Measurements from ENCODE around the gene PIGB.
A peak's percentile ranks its signal among the peaks of the same experiment; 100 is the strongest.
"Not testable (repeated sequence)": the region's sequence is repeated elsewhere in the genome, so short reads cannot be mapped to it uniquely, and the experiment has no call there.

Gene PIGB

DNA sequence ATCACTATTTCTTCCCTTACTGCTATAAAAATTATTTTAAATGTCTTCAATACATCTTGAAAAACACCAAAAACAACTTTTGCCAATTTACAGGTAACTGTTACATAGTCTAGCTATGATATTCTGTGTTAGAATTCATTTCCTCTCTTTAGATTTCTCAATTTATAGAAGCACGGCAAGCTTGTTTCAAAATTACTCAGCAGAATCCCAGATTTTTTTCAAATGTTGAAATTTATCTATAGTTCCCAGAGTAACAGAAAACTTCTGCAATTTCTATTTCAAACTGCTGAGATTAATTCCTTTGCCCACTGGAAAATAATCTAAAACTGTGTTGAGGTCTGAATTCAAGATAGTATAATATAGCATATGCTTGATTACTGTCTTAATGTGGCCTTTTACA lies 48.0 kb downstream of the PIGB start:
- Mint-ChIP-seq H3K27ac (no peak overlapping the region), H3K4me1 (ENCODE audit: low read depth in 2 of 2) (no peaks in the 10 kb centered on the region), H3K27me3 (no peaks in the 10 kb centered on the region), H3K36me3 (ENCODE audit: insufficient read depth) (peaks cover 48% of the 10 kb centered on the region), H3K4me3 (no peak overlapping the region), H3K9me3 (no peaks in the 10 kb centered on the region)
- no peak for DNase-seq
- ATAC-seq (replicated peaks) = no peak

- H3K4me3 Mint-ChIP-seq = no peak overlapping the region
- no peaks in the 10 kb centered on the region for H3K9me3 Mint-ChIP-seq
- H3K4me1 Mint-ChIP-seq (ENCODE audit: low read depth in 2 of 2) = no peaks in the 10 kb centered on the region
- ATAC-seq (replicated peaks) = no peak
- DNase-seq = no peak
- no peaks in the 10 kb centered on the region for H3K27me3 Mint-ChIP-seq
- peak overlapping the region in 1 of 2 donors; percentile 65 for H3K27ac Mint-ChIP-seq
- H3K36me3 Mint-ChIP-seq (ENCODE audit: insufficient read depth) = peaks cover 78% of the 10 kb centered on the region
Measured at GRCh38 chr15:55372701-55373440, 53.8 kb downstream of the PIGB start.

DNA sequence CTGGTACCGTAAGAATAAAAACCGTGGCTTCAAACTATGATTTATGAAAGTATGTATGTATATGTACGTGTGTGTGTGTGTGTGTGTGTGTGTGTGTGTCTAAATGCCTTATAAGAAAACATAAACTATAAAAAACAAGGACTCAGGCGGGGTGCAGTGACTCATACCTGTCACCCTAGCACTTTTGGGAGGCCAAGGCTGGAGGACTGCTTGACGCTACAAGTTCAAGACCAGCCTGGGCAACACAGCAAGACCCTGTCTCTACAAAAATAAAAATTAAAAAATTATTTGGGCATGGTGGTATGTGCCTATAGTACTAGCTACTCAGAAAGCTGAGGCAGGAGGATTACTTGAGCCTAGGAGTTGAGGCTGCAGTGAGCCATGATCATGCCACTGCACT lies 60.1 kb downstream of the PIGB start:
- Mint-ChIP-seq H3K4me3 (no peak overlapping the region), H3K36me3 (ENCODE audit: insufficient read depth) (peaks cover 59% of the 10 kb centered on the region), H3K27me3 (no peaks in the 10 kb centered on the region), H3K27ac (no peak overlapping the region), H3K4me1 (ENCODE audit: low read depth in 2 of 2) (peaks cover 0 to 11% of the 10 kb centered on the region in 2 donors), H3K9me3 (no peaks in the 10 kb centered on the region)
- no peak for DNase-seq
- ATAC-seq (replicated peaks) = no peak

DNA sequence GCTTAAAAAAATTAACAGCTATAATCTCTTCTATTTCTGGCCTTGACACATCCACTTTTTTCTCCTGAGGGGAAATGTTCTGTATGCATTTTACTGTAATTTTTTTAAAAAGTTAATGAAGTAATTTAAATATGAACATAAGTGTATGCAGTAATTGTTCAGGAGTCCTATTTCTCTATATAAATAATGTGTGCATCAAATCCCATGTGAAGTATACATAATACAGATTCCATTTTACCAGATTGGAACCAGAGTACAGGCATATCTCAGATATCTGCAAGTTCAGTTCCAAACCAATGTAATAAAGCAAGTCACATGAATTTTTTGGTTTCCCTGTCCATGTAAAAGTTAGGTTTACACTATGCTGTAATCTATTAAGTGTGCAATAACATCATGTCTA lies 62.6 kb downstream of the PIGB start:
- no peak for ATAC-seq (replicated peaks)

DNA sequence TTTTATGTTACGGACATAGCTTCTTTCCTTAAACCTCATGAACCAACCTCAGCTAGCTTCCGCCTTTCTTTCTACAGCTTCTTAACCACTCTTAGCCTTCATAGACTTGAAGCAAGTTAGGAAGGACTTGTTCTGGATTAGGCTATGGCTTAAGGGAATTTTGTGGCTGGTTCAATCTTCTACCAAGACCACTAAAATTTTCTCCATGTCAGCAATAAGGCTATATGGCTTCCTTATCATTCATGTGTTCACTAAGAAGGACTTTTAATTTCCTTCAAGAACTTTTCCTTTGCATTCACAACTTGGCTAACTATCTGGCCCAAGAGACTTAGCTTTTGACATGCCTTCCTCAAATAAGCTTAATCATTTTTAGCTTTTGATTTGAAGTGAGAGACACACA lies 64.7 kb downstream of the PIGB start:
- no peak overlapping the region for H3K27ac Mint-ChIP-seq
- no peaks in the 10 kb centered on the region for H3K9me3 Mint-ChIP-seq
- H3K36me3 Mint-ChIP-seq (ENCODE audit: insufficient read depth) = peaks cover 51% of the 10 kb centered on the region
- H3K4me1 Mint-ChIP-seq (ENCODE audit: low read depth in 2 of 2) = peaks cover 0 to 12% of the 10 kb centered on the region in 2 donors
- DNase-seq (no peak), ATAC-seq (replicated peaks) (no peak)
- H3K27me3 Mint-ChIP-seq = no peaks in the 10 kb centered on the region
- H3K4me3 Mint-ChIP-seq = no peak overlapping the region

More for the DNA sequence above, 62.6 kb downstream of the PIGB start:
- no peaks in the 10 kb centered on the region for H3K9me3 Mint-ChIP-seq
- H3K4me1 Mint-ChIP-seq (ENCODE audit: low read depth in 2 of 2) = peaks cover 0 to 12% of the 10 kb centered on the region in 2 donors
- H3K4me3 Mint-ChIP-seq = no peak overlapping the region
- H3K27me3 Mint-ChIP-seq = no peaks in the 10 kb centered on the region
- no peak for DNase-seq
- no peak overlapping the region for H3K27ac Mint-ChIP-seq
- peaks cover 56% of the 10 kb centered on the region for H3K36me3 Mint-ChIP-seq (ENCODE audit: insufficient read depth)

DNA sequence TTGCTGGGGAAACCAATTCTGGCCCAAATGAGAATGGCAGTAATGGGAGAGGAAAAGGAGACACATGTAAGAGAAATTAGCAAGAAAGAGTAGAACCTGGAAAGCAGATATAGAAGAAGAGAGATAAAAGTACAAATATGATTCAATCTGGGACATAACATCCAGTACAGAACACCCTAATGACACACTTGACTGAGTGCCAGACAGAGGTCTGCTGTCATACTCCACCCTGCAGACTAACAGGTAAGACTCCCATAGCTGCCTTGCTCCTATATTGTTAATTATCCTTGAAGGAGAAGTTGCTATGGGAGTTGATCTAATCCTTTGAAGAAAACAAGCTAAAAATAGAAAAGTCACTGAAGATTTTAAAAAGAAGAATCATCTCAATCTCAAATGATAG lies 68.0 kb downstream of the PIGB start:
- Mint-ChIP-seq H3K27ac (no peak overlapping the region), H3K36me3 (ENCODE audit: insufficient read depth) (peaks cover 44% of the 10 kb centered on the region), H3K4me1 (ENCODE audit: low read depth in 2 of 2) (peaks cover 0 to 23% of the 10 kb centered on the region in 2 donors)

GRCh38 chr15:55389264-55389607 lies 70.2 kb downstream of the PIGB start:
- H3K4me3 Mint-ChIP-seq = no peak overlapping the region
- DNase-seq (no peak), ATAC-seq (replicated peaks) (no peak)
- H3K27ac Mint-ChIP-seq = no peak overlapping the region
- no peaks in the 10 kb centered on the region for H3K9me3 Mint-ChIP-seq
- no peaks in the 10 kb centered on the region for H3K27me3 Mint-ChIP-seq
- peaks cover 4 to 23% of the 10 kb centered on the region in 2 donors for H3K4me1 Mint-ChIP-seq (ENCODE audit: low read depth in 2 of 2)
- H3K36me3 Mint-ChIP-seq (ENCODE audit: insufficient read depth) = peaks cover 46% of the 10 kb centered on the region

More for the DNA sequence above, 68.0 kb downstream of the PIGB start:
- no peak for ATAC-seq (replicated peaks)
- H3K27me3 Mint-ChIP-seq = no peaks in the 10 kb centered on the region
- H3K4me3 Mint-ChIP-seq = no peak overlapping the region
- no peaks in the 10 kb centered on the region for H3K9me3 Mint-ChIP-seq
- DNase-seq = no peak

GRCh38 chr15:55394694-55395093 lies 75.7 kb downstream of the PIGB start:
- no peak for ATAC-seq (replicated peaks)
- peak overlapping the region in 1 of 2 donors; percentile 60 for H3K27ac Mint-ChIP-seq
- H3K36me3 Mint-ChIP-seq (ENCODE audit: insufficient read depth) = peaks cover 20% of the 10 kb centered on the region
- H3K4me3 Mint-ChIP-seq = no peak overlapping the region
- H3K4me1 Mint-ChIP-seq (ENCODE audit: low read depth in 2 of 2) = peaks cover 16 to 60% of the 10 kb centered on the region in 2 donors
- no peaks in the 10 kb centered on the region for H3K9me3 Mint-ChIP-seq
- DNase-seq = no peak
- no peaks in the 10 kb centered on the region for H3K27me3 Mint-ChIP-seq

GRCh38 chr15:55398243-55398642 lies 79.2 kb downstream of the PIGB start:
- Mint-ChIP-seq H3K4me1 (ENCODE audit: low read depth in 2 of 2) (peaks cover 32 to 64% of the 10 kb centered on the region in 2 donors), H3K27ac (no peak overlapping the region), H3K27me3 (no peaks in the 10 kb centered on the region), H3K9me3 (no peaks in the 10 kb centered on the region), H3K4me3 (no peak overlapping the region), H3K36me3 (ENCODE audit: insufficient read depth) (peaks cover 15% of the 10 kb centered on the region)
- ATAC-seq (replicated peaks) (no peak), DNase-seq (no peak)

- H3K9me3 Mint-ChIP-seq; DNase-seq; ATAC-seq (replicated peaks); H3K27me3 Mint-ChIP-seq; H3K4me3 Mint-ChIP-seq; H3K27ac Mint-ChIP-seq: not testable (repeated sequence)
- Mint-ChIP-seq H3K4me1 (ENCODE audit: low read depth in 2 of 2) (peaks cover 30 to 58% of the 10 kb centered on the region in 2 donors), H3K36me3 (ENCODE audit: insufficient read depth) (peaks cover 12% of the 10 kb centered on the region)
Measured at GRCh38 chr15:55400050-55400449, 81.0 kb downstream of the PIGB start.

- Mint-ChIP-seq H3K36me3 (ENCODE audit: insufficient read depth) (peaks cover 9% of the 10 kb centered on the region), H3K4me3 (no peak overlapping the region), H3K4me1 (ENCODE audit: low read depth in 2 of 2) (peaks cover 24 to 51% of the 10 kb centered on the region in 2 donors), H3K9me3 (no peaks in the 10 kb centered on the region), H3K27ac (no peak overlapping the region), H3K27me3 (no peaks in the 10 kb centered on the region)
- DNase-seq = no peak
- no peak for ATAC-seq (replicated peaks)
Measured at GRCh38 chr15:55401786-55402246, 82.8 kb downstream of the PIGB start.

DNA sequence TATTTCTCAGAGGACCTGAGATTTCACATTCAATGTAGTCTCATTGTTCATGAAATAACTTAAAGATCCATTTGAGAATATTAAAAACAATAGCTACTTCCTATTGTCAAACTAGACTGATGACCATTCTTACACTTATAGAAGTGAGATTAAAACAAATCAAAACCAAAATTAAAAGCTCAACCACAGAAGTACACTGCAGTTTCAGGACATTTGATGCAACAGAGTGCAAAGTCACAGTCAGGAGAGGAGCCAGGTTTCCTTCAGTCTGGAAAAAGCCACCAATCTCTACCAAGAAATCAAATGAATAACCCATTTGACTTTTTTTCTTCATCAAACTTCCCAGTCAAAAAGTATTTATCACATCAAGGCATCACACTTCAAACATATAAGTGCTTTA lies 83.7 kb downstream of the PIGB start:
- peaks cover 28 to 51% of the 10 kb centered on the region in 2 donors for H3K4me1 Mint-ChIP-seq (ENCODE audit: low read depth in 2 of 2)
- no peaks in the 10 kb centered on the region for H3K9me3 Mint-ChIP-seq
- DNase-seq (no peak), ATAC-seq (replicated peaks) (no peak)
- no peaks in the 10 kb centered on the region for H3K27me3 Mint-ChIP-seq
- H3K36me3 Mint-ChIP-seq (ENCODE audit: insufficient read depth) = peaks cover 3% of the 10 kb centered on the region
- H3K4me3 Mint-ChIP-seq = peak overlapping the region; percentile 40 to 45
- peak overlapping the region in 1 of 2 donors; percentile 83 for H3K27ac Mint-ChIP-seq

GRCh38 chr15:55403531-55403930 lies 84.5 kb downstream of the PIGB start:
- H3K36me3 Mint-ChIP-seq (ENCODE audit: insufficient read depth) = peaks cover 11% of the 10 kb centered on the region
- H3K27me3 Mint-ChIP-seq = no peaks in the 10 kb centered on the region
- H3K4me3 Mint-ChIP-seq = peak overlapping the region in 1 of 2 donors; percentile 48
- no peak for ATAC-seq (replicated peaks)
- DNase-seq = no peak
- H3K9me3 Mint-ChIP-seq = no peaks in the 10 kb centered on the region
- H3K27ac Mint-ChIP-seq = peak overlapping the region in 1 of 2 donors; percentile 83
- peaks cover 29 to 53% of the 10 kb centered on the region in 2 donors for H3K4me1 Mint-ChIP-seq (ENCODE audit: low read depth in 2 of 2)
